NCI-H2171 treated with DMSO at 0.1 percent for 48 hours (cell line): ENCODE measurements around the gene LOC128125822.

Experiments used
- DNase-seq: peaks from one replicate; lab custom pipeline; 2025; lab: John Stamatoyannopoulos, UW

The LOC128125822 gene

DNA sequence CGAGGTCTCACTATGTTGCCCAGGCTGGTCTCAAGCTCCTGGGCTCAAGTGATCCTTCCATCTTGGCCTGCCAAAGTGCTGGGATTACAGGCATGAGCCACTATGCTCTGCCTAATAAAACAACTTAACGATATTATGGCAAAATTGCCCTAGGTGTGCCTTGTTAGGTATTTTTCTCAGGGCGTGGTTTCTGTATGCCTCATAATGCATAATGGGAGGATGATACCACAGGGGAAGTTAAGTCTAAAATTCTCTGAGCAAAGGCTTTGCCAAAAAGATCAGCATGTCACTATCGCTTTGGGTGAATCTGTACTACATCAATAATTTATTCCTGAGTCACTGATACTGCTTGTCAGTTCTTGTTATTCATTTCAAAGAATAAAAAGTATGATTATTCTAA is 15.9 kb upstream of the LOC128125822 start:
- DNase-seq: no peak

- DNase-seq: no peak
Measured at GRCh38 chr6:63558278-63558677, 14.0 kb upstream of the LOC128125822 start.

DNA sequence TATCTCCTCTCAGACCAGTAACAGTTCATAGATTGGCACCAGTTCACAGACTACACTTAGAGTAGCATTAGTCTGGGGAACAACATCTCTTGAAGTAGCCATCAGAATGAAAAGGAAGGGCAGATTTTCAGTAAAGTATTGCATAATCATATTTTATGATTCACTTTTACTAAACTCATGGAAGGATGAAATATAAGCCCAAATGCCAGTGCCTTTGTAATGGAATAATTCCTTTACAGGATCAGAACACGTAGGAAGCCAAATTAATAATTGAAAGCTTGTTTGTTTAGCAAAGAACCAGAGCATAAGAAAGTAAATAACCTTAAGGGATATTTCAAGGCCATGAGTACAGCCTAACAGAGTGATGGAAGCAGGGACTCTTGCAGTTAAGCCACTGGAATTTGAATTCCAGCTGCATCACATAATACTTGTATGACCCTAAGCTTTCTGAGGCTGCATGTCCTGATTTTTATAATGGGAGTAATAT is 11.4 kb upstream of the LOC128125822 start:
- no peak for DNase-seq

- no peak for DNase-seq
Measured at GRCh38 chr6:63561288-63561687, 11.0 kb upstream of the LOC128125822 start.

DNA sequence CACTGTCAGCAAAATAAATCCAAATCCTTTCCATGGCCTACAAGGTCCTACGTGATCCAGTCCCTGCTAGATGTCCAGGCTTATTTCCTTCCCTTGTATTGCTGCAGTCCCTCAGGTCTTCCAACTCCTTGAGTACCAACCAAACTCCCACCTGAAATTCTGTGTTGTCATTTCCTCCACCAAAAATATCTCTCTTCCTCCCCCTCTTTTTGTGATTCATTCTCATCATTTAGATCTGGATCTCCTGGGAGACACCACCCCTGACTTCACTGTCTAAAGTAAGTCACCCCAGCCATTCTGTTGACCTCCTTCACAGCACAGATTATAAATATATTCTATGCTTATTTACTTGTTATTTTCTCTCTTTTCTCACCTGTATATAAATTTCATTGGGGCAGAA is 9.0 kb upstream of the LOC128125822 start:
- DNase-seq: no peak

DNA sequence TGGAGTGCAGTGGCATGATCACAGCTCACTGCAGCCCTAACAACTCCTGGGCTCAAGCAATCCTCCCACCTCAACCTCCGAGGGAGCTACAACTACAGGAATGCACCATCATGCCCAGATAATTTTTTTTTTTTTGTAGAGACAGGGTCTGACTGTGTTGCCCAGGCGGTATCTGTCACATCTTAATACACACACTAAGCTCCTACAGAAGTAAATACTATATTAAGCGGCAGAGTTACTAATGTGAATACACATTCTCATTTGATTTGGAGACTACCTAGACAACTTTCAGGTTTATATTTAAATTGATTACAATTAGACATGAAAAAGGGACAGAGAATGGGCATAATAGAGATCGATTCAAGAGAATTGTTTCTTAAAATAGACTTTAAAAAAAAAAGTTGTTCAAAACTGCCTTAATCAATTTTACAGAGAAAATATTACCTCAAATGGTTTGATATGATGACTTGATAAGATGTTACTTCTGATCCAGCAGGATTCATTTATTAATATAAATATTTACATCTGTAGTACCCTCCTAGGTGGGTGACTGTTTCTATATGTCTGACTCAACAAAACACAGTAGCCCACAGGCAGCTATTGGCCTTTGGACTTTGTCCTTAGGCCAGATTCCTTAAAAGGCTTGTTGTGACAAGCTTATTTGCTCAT is 7.1 kb upstream of the LOC128125822 start:
- DNase-seq: no peak

DNA sequence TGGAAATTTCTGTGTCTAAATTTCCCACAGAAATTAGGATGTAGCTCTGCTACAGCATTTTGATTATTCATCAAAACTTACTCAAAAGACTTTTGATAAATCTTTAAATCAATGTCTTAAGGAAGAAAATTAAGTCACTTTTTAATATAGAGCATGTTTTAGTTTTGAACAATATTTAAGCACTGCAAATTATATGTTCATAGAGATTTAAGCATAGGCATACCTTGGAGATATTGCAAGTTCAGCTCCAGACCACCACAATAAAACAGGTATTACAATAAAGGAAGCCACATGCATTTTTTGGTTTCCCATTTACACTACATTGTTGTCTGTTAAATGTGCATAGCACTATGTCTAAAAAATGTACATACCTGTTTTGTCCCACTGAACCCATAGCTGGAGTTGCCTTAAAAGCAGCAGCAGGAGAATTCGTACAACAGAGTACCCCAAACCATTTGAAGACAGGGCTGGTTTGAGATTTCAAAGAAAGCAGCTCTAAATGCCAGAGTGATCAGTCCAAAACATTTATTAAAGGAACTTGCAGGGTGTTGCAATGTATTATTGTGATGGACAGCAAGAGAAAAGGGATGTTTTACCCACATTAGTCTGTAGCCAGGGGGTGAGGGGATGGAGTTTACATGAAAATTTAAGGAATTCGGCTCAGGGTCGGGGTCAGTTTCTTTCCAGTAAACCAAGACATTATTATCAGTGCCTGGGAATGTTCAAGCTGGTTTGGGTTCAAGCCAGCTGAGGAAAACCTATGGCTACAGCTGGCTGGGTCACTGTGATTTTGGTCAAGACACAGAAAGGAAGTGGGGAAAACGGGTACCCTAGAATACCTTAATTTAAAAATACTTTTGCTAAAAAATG is 6.3 kb upstream of the LOC128125822 start:
- no peak for DNase-seq

DNA sequence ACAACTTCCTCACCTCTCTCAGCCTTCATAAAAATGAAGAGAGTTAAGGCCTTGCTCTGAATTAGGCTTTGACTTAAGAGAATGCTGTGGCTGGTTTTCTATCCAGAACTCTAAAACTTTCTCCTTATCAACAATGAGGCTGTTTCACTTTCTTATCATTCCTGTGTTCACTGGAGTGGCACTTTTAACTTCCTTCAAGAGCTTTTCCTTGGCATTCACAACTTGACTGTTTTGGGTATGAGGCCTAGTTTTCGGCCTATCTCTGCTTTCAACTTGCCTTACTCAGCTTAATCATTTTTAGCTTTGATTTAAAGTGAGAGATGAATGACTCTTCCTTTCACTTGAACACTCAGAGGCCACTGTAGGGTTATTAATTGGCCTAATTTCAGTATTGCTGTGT is 4.3 kb upstream of the LOC128125822 start:
- DNase-seq: no peak

DNA sequence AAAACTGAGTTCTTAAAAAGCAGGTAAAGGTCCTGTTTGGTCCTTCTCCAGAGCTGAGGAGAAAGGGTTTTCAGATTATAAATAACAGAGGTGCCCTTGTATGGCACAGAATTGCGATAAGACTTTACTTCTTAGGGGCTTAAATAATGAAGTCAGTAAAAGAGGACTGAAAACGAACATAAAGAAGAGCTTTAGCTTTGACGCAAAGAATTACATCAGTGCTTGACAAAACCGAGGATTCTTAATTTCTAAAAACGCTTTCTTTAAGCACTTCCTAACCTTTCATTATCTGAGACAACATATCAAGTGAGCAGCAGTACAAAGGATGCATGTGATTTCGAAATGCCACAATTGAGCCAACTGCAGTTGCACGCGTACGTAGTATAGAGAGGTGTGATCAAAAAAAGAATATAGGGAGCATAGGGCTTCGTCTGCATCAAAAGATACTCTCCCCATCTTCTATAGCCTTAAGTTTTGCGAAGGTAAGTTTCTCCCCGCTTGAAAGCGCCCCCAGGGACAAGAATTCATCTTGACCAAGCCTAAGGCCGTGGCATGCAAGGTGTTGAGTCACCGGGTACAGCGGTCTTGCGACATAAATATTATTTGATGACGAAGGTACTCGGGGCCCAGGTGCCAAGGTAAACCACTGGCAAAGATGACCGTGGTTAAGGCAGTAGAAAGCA is 778 bp upstream of the LOC128125822 start:
- DNase-seq: no peak

- DNase-seq: no peak
Measured at GRCh38 chr6:63572747-63573075, 431 bp downstream of the LOC128125822 start.

DNA sequence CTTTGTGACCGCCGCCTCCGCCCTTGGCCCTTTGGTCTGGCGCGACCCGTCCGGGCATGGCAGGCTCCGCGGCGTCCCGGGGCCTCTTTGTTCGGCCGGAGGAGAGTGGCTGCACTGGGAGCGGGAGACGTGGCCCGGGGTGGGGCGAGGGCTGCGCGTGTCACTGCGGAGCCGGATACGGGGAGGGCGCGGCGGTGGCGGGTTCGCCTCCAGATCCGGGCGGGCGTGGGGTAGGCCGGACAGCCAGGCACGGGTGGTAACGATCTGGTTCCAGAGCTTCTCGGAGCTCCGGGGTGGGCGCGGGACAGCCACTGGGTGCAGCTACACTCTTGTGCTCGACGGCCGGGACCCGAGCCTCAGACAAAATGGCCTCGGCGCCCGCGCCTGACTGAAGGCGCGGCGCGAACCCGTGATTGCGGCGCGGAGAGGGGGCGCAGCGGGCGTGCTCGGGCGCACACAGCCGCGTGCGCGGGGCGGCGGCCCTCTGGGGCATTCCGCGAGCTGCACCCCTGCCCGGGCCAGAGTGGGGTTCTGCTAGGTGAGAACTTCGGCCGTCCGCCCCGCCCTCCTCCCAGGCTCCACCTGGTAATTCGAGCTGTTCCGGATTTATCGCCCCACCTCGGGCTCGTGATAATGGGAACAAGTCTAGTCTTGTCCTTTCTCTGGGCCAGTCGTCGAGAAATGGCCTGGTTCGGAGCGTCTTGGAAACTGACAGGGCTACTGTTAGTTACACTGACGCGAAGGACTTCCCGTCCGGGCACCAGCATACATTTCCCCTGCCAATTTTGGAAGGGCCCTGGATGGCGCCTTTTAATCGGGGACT is 1.0 kb downstream of the LOC128125822 start:
- peak; percentile 80 for DNase-seq

GRCh38 chr6:63573899-63574553 is 1.7 kb downstream of the LOC128125822 start:
- DNase-seq: peak; percentile 80

DNA sequence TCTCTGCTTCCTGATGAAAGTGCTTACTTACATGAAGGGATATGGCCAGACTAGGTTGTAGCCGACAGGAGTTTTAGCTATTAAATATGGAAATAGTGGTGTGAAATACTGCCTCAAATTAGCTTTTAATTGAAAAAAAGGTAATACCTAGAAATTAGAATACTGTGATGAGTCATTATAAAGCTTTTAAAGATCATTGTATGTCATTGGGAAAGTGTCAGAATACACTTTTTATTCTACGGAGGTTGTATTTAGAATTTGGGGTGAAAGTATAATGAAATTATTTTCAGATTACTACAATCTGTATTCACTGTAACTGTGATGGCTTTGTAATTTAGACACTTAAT is 2.2 kb downstream of the LOC128125822 start:
- no peak for DNase-seq

DNA sequence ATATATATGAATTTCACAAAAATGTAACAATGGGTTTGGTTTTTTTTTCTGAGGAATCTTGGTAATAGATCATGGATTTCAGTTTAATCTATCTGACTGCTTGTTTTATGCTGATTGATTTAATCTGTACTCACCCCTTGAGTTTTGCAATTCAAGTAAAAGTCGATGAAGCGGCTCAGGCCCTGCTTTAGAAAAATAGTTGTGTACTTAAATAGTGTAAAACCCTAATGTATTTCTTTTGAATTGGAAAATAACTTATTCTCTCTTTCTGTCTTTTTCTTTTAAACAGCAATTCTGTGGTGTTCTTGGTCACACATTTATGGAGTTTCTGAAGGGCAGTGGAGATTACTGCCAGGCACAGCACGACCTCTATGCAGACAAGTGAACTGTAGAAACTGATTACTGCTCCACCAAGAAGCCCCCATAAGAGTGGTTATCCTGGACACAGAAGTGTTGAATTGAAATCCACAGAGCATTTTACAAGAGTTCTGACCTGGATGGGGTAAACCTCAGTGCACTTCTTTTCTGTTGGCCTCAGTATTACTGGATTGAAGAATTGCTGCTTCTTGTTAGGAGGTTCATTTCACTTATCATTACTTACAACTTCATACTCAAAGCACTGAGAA is 4.0 kb downstream of the LOC128125822 start:
- no peak for DNase-seq

DNA sequence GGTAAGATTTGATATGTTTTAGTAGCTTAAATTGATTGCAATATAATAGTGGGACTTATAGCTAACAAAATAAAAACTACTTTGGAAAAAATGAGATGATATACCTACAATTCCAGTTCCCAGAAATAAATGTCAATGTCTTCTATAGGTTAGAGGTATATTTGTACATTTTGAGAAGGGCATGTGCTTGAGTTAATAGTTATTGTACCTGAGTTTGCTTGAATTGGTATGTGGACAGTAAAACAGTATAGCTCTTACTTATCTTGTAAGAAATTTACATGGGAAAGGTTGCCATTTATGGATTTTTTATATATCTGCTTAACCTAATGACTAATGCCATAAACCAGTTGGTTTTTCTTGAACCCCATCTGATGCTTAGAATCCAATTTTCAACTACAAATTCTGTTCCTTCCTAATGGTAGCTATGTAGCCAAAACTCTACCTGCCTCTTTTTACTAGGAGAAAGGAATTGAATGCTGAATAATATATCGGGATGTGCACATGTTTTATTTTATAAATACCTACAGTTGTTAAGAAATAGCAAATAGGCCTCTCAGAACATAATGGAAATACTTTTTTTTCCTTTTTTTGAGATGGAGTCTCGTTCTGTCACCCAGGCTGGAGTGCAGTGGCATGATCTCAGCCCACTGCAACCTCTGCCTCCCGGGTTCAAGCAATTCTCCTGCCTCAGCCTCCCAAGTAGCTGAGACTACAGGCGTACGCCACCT is 4.9 kb downstream of the LOC128125822 start:
- DNase-seq: no peak

DNA sequence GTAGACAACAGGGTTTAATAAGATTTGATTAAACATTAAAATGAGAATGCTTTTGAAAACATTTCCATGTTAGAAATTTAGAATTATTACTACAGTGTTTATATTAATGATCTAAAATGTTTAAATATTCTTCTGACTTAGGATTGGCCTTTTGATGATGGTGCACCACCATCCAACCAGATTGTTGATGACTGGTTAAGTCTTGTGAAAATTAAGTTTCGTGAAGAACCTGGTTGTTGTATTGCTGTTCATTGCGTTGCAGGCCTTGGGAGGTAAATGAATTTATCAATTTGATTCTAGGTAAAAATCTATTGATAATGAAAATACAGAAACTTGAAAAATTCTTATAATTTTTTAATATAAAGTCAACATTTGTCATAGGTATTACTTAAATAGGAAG is 6.5 kb downstream of the LOC128125822 start:
- DNase-seq: no peak

DNA sequence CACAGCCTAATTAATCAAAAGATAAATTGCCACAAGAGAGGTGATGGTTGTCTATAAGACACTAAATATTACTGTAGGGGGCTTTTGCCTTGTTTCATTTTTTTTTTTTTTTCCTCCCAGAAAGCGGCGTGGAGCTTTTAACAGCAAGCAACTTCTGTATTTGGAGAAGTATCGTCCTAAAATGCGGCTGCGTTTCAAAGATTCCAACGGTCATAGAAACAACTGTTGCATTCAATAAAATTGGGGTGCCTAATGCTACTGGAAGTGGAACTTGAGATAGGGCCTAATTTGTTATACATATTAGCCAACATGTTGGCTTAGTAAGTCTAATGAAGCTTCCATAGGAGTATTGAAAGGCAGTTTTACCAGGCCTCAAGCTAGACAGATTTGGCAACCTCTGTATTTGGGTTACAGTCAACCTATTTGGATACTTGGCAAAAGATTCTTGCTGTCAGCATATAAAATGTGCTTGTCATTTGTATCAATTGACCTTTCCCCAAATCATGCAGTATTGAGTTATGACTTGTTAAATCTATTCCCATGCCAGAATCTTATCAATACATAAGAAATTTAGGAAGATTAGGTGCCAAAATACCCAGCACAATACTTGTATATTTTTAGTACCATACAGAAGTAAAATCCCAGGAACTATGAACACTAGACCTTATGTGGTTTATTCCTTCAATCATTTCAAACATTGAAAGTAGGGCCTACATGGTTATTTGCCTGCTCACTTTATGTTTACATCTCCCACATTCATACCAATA is 7.8 kb downstream of the LOC128125822 start:
- DNase-seq: no peak

- DNase-seq: no peak
Measured at GRCh38 chr6:63580704-63580961, 8.4 kb downstream of the LOC128125822 start.

- no peak for DNase-seq
Measured at GRCh38 chr6:63581355-63582013, 9.2 kb downstream of the LOC128125822 start.
